Parathyroid adenoma (tissue), 2 donors: ENCODE data around the gene KLHDC4.

Experiments
- H2AFZ ChIP-seq: fragments of 300-600 bp; sonication (generic); one replicate; pipeline ENCODE4 v1.7.0; 2017; ENCODE audit warnings: antibody characterized with exemption, mild to moderate bottlenecking
- H3K27ac ChIP-seq: fragments of 300-600 bp; sonication (generic); one replicate; pipeline ENCODE4 v1.7.0; 2017
- H3K27me3 ChIP-seq: fragments of 300-600 bp; sonication (generic); one replicate; pipeline ENCODE4 v1.7.0; 2017; ENCODE audit warnings: low read length; ENCODE audit not compliant: control insufficient read depth, insufficient read depth
- H3K36me3 ChIP-seq: fragments of 300-600 bp; sonication (generic); one replicate; pipeline ENCODE4 v1.7.0; 2017; ENCODE audit warnings: low read length; ENCODE audit not compliant: control insufficient read depth, insufficient read depth
- H3K4me1 ChIP-seq: fragments of 300-600 bp; sonication (generic); one replicate; pipeline ENCODE4 v1.7.0; 2017; ENCODE audit warnings: control low read depth
- H3K4me2 ChIP-seq: fragments of 300-600 bp; sonication (generic); one replicate; pipeline ENCODE4 v1.7.0; 2017; ENCODE audit warnings: low read length
- H3K4me3 ChIP-seq: fragments of 300-600 bp; sonication (generic); one replicate; pipeline ENCODE4 v1.7.0; 2017; ENCODE audit warnings: low read depth, low read length
- H3K79me2 ChIP-seq: fragments of 300-600 bp; sonication (generic); one replicate; pipeline ENCODE4 v1.7.0; 2017; ENCODE audit warnings: control low read depth
- H3K9ac ChIP-seq: fragments of 300-600 bp; sonication (generic); one replicate; pipeline ENCODE4 v1.7.0; 2017; ENCODE audit warnings: mild to moderate bottlenecking
- H3K9me3 ChIP-seq: fragments of 300-600 bp; sonication (generic); one replicate; pipeline ENCODE4 v1.7.0; 2017; ENCODE audit warnings: low read length; ENCODE audit not compliant: control insufficient read depth
- CTCF ChIP-seq: fragments of 300-600 bp; sonication (generic); IDR thresholded peaks from one replicate; pipeline ENCODE4 v1.7.0; 2017; ENCODE audit warnings: antibody characterized with exemption, mild to moderate bottlenecking
- donor health status: primary hyperparathyroidism.

KLHDC4 gene

GRCh38 chr16:87703071-87703470 is 62.7 kb downstream of the KLHDC4 start:
- no peak overlapping the region for H3K4me2 ChIP-seq
- H3K4me3 ChIP-seq = no peak overlapping the region
- no peak overlapping the region for H3K27ac ChIP-seq
- H3K9me3 ChIP-seq = no peaks in the 10 kb centered on the region
- H3K79me2 ChIP-seq = no peaks in the 10 kb centered on the region
- TF ChIP-seq CTCF = no peak
- H3K4me1 ChIP-seq = no peaks in the 10 kb centered on the region
- no peaks in the 10 kb centered on the region for H3K27me3 ChIP-seq
- no peak overlapping the region for H2AFZ ChIP-seq
- H3K9ac ChIP-seq = no peak overlapping the region
- no peaks in the 10 kb centered on the region for H3K36me3 ChIP-seq

- Histone ChIP-seq H2AFZ (no peak overlapping the region), H3K36me3 (no peaks in the 10 kb centered on the region), H3K4me3 (no peak overlapping the region), H3K79me2 (no peaks in the 10 kb centered on the region), H3K9ac (no peak overlapping the region), H3K4me2 (no peak overlapping the region), H3K4me1 (no peaks in the 10 kb centered on the region), H3K27me3 (no peaks in the 10 kb centered on the region), H3K27ac (no peak overlapping the region), H3K9me3 (no peaks in the 10 kb centered on the region)
- no peak for TF ChIP-seq CTCF
Observed at GRCh38 chr16:87702325-87702811, 63.4 kb downstream of the KLHDC4 start.

GRCh38 chr16:87701505-87701921 is 64.3 kb downstream of the KLHDC4 start:
- no peaks in the 10 kb centered on the region for H3K79me2 ChIP-seq
- H3K4me1 ChIP-seq = no peaks in the 10 kb centered on the region
- no peak overlapping the region for H3K4me2 ChIP-seq
- TF ChIP-seq CTCF = no peak
- H3K9ac ChIP-seq = no peak overlapping the region
- no peaks in the 10 kb centered on the region for H3K36me3 ChIP-seq
- H2AFZ ChIP-seq = no peak overlapping the region
- H3K4me3 ChIP-seq = no peak overlapping the region
- no peak overlapping the region for H3K27ac ChIP-seq
- no peaks in the 10 kb centered on the region for H3K9me3 ChIP-seq
- H3K27me3 ChIP-seq = no peaks in the 10 kb centered on the region

GRCh38 chr16:87701078-87701460 is 64.7 kb downstream of the KLHDC4 start:
- no peak overlapping the region for H3K27ac ChIP-seq
- no peak overlapping the region for H3K4me3 ChIP-seq
- H2AFZ ChIP-seq = no peak overlapping the region
- H3K9me3 ChIP-seq = no peaks in the 10 kb centered on the region
- no peak overlapping the region for H3K4me2 ChIP-seq
- H3K9ac ChIP-seq = no peak overlapping the region
- H3K36me3 ChIP-seq = no peaks in the 10 kb centered on the region
- no peaks in the 10 kb centered on the region for H3K4me1 ChIP-seq
- H3K79me2 ChIP-seq = no peaks in the 10 kb centered on the region
- no peak for TF ChIP-seq CTCF
- H3K27me3 ChIP-seq = no peaks in the 10 kb centered on the region

GRCh38 chr16:87700406-87701077 is 65.2 kb downstream of the KLHDC4 start:
- Histone ChIP-seq H3K27ac (no peak overlapping the region), H3K4me1 (no peaks in the 10 kb centered on the region), H3K9ac (no peak overlapping the region), H3K9me3 (no peaks in the 10 kb centered on the region), H3K27me3 (no peaks in the 10 kb centered on the region), H3K79me2 (no peaks in the 10 kb centered on the region), H3K36me3 (no peaks in the 10 kb centered on the region), H3K4me2 (no peak overlapping the region), H2AFZ (no peak overlapping the region), H3K4me3 (no peak overlapping the region)
- no peak for TF ChIP-seq CTCF
